Measurements from ENCODE around the gene ELF2. TPM values are rescaled to one million over a fixed set of nuclear protein-coding genes. Genes with fewer than 3 reads are reported as not detected.
"Not testable (repeated sequence)": the region's sequence is repeated elsewhere in the genome, so short reads cannot be mapped to it uniquely, and the experiment has no call there.

Gene ELF2
- total RNA-seq, 1 donor from 2014 or later: 43.2 TPM

GRCh38 chr4:139082750-139083606, 94.0 kb downstream of the ELF2 start:
- DNase-seq (ENCODE audit: low spot score): peak; percentile 95

DNA sequence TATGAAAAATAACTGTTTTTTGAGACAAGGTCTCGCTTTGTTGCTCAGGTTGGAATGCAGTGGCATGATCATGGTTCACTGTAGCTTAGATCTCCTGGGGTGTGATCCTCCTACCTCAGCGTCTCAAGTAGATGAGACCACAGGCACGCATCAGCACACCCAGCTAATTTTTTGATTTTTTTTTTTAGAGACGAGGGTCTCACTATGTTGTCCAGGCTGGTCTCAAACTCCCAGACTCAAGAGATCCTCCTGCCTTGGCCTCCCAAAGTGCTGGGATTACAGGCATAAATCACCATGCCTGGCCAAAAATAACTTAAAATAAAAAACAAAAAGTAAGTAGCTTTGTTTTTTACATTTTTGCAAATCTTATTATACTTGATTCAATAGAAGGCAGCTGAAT, 98.1 kb downstream of the ELF2 start:
- DNase-seq (ENCODE audit: low spot score): no peak

GRCh38 chr4:139077567-139078355, 99.3 kb downstream of the ELF2 start:
- DNase-seq (ENCODE audit: low spot score): no peak

GRCh38 chr4:139076016-139076744, 100.8 kb downstream of the ELF2 start:
- no peak for DNase-seq (ENCODE audit: low spot score)

- DNase-seq (ENCODE audit: low spot score): no peak
These were observed 116.4 kb downstream of the ELF2 start for GRCh38 chr4:139060591-139060990.

- DNase-seq (ENCODE audit: low spot score): not testable (repeated sequence)
These were observed 118.0 kb downstream of the ELF2 start for GRCh38 chr4:139059026-139059425.

DNA sequence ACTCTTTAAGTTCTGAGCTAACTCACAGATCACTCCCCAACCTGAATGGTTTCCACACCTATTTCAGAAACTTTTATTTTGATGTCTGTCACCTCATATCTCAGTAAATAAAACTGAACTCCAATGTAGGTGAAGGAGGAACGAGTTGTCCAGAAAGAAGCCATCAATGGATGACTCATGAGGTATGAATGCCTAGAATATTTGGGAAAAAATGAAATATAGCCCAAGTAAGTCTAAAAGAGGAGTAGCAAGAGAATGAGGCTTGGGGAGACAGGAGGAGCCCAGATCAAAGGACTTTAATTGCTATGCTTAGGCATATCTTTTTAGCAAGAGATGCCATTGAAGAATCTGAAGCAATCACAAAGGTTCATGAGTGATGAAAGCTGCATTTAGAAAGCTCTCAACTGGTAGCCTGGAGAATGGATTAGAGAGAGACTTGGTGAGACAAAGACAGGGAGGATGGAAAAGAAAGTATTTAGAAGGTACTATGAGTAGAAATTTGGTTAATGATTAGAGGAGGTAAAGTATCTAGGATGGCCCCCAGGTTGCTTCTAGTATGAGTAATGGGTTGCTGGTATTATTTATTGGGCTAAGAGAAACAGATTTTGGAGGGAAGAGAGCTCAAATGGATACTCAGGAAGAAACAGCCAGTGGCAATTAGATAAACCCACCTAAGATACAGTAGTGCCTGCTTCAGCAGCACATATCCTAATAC, 122.1 kb downstream of the ELF2 start:
- DNase-seq (ENCODE audit: low spot score): no peak

GRCh38 chr4:139053909-139054308, 123.1 kb downstream of the ELF2 start:
- no peak for DNase-seq (ENCODE audit: low spot score)

DNA sequence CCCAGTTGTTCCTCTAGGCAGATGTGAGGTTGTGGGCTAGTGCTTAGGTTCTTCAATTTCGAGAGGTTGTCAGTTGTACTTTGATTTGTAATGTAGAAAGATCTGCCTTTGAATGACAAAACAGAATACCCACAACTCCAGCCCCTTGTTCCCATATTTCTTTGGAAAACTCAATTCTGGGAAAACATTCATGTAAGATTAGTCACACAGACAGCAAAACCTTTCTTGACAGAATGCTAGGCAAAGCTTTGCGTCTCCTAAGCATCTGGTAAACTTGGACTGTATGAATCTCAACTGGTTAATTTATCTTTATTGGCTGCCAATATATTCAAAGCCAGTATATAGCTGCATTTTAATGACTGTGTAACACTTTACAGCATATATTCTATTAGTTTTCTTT, 126.6 kb downstream of the ELF2 start:
- no peak for DNase-seq (ENCODE audit: low spot score)

- DNase-seq (ENCODE audit: low spot score): no peak
These were observed 129.0 kb downstream of the ELF2 start for GRCh38 chr4:139048026-139048425.

- no peak for DNase-seq (ENCODE audit: low spot score)
These were observed 132.7 kb downstream of the ELF2 start for GRCh38 chr4:139044291-139044690.

DNA sequence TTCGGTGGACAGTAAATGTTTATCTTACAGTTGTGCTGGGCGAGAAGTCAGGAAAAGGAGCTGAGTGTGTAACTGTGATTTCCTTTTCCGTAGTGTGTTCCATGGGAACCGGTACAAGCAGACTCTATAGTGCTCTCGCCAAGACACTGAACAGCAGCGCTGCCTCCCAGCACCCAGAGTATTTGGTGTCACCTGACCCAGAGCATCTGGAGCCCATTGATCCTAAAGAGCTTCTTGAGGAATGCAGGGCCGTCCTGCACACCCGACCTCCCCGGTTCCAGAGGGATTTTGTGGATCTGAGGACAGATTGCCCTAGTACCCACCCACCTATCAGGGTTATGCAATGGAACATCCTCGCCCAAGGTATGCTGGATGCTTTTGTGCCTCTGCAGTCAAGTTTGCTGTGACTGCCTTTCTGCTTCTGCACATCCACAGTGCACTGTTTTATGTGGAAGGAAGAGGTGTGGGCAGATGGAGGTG, 134.0 kb downstream of the ELF2 start:
- DNase-seq (ENCODE audit: low spot score): no peak

DNA sequence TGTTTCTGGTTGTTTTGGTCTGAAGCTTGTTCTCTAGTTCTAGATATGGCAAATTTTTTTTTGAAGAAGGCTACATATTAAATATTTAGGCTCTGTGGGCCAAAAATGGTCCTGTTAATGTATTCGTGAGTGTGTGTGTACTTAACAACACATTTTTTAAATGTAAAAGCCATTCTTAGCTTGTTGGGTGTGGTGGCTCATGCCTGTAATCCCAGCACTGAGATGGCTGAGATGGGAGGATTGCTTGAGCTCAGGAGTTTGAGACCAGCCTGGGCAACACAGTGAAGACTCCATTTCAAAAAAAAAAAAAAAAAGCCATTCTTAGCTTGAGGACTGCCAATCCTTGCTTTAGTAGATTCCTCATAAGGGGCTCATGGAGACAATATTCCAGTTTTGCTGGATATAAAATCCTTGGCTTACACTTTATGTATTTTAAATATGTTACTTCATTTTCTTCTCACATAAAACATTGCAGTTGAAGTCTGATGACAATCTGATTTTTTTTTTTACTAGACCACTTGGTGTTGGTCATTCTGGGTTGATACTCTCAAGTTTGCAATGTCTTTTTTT, 138.1 kb downstream of the ELF2 start:
- no peak for DNase-seq (ENCODE audit: low spot score)

DNA sequence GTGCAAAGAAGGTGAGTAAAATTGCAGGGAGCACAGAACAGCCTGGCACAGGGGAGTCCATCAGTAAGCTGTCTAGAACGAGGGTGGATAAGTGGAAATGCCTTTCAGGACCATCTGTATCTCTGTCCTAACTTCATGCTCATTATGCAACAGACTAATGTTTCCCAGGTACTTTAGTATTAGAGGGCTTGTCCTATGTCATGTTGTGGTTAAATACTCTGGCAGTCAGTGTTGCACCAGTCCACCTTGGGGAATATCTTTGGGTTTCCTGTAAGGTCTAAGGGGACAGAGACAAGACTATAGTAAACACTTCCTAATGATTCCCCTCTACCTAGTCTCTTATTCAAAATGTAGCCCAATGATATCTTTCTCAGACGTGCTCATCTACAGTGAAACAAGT, 140.1 kb downstream of the ELF2 start:
- no peak for DNase-seq (ENCODE audit: low spot score)

GRCh38 chr4:139035650-139036049, 141.4 kb downstream of the ELF2 start:
- no peak for DNase-seq (ENCODE audit: low spot score)

DNA sequence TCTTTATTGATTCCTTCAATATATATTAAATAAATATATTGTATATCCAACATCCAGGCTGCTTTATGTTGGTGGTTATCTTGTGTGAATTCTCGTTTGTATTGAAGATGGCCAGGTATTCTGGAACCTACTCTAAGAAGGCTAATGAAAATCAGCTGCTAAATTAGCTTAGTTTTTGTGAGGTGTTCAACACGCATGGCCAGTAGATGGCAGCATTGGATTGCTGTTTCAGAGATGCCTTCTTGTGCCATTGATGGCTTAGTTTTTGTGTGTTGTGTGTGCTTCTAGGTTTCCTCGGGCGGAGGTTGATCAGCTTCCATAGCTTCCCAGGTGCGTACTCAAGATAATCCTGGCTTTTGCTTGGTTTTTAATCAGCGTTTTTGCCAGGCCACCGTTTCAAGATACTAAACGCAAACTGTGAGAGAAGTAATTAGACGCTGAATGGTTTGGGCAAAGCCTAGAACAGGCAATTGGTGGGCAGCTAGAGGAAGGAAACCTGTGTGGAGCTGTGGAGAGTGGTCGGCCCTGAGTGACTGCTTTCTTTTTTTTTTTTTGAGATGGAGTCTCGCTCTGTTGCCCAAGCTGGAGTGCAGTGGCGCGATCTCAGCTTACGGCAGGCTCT, 146.3 kb downstream of the ELF2 start:
- no peak for DNase-seq (ENCODE audit: low spot score)

GRCh38 chr4:139029866-139030363, 147.1 kb downstream of the ELF2 start:
- DNase-seq (ENCODE audit: low spot score): not testable (repeated sequence)

- DNase-seq (ENCODE audit: low spot score): no peak
These were observed 148.8 kb downstream of the ELF2 start for GRCh38 chr4:139028191-139028661.

GRCh38 chr4:139027776-139028175, 149.2 kb downstream of the ELF2 start:
- DNase-seq (ENCODE audit: low spot score): no peak

GRCh38 chr4:139025841-139026240, 151.2 kb downstream of the ELF2 start:
- no peak for DNase-seq (ENCODE audit: low spot score)
